ENCODE results near the gene PLCB2.

Gene PLCB2

GRCh38 chr15:40248006-40248783 lies 59.5 kb downstream of the PLCB2 start:
- no peak for DNase-seq

GRCh38 chr15:40247406-40247971 lies 60.2 kb downstream of the PLCB2 start:
- no peak for DNase-seq

GRCh38 chr15:40246496-40247280 lies 61.0 kb downstream of the PLCB2 start:
- DNase-seq, result no peak

- DNase-seq, result no peak
These were observed 61.9 kb downstream of the PLCB2 start for GRCh38 chr15:40245666-40246450.

- DNase-seq, result no peak
These were observed 62.7 kb downstream of the PLCB2 start for GRCh38 chr15:40244961-40245523.

GRCh38 chr15:40243126-40243810 lies 64.5 kb downstream of the PLCB2 start:
- DNase-seq, result no peak

GRCh38 chr15:40242601-40243000 lies 65.1 kb downstream of the PLCB2 start:
- DNase-seq, result no peak

GRCh38 chr15:40242213-40242599 lies 65.5 kb downstream of the PLCB2 start:
- no peak for DNase-seq

- no peak for DNase-seq
These were observed 66.2 kb downstream of the PLCB2 start for GRCh38 chr15:40241269-40242212.

GRCh38 chr15:40240619-40241221 lies 67.0 kb downstream of the PLCB2 start:
- no peak for DNase-seq

- DNase-seq, result no peak
These were observed 67.8 kb downstream of the PLCB2 start for GRCh38 chr15:40239693-40240618.

GRCh38 chr15:40239404-40239692 lies 68.4 kb downstream of the PLCB2 start:
- no peak for DNase-seq

- no peak for DNase-seq
These were observed 69.0 kb downstream of the PLCB2 start, which contains the start of gene PAK6 for GRCh38 chr15:40238532-40239403. Gene PAK6, plus strand, starts transcription at chr15:40239063. Its CDS starts 25,723 bp downstream, at chr15:40264786.

Measured in effector CD4-positive, alpha-beta T cell (primary cell).